Liver (tissue), 9 donors: ENCODE data around the gene LIPG. TPM values are rescaled to one million over a fixed set of nuclear protein-coding genes. Genes with fewer than 3 reads are reported as not detected.

Experiments
- DNase-seq: peaks from one replicate; pipeline ENCODE4 v3.0.0-alpha.2; 2017; ENCODE audit warnings: low spot score
- H3K27ac ChIP-seq, 2 donors: one replicate each; pipeline ENCODE4 v1.7.0; 2013; ENCODE audit warnings: inconsistent platforms in 2 of 2, low read length in 2 of 2, control low read depth in 1 of 2, low read depth in 1 of 2, mild to moderate bottlenecking in 1 of 2
- H3K27me3 ChIP-seq, 4 donors: one replicate each; pipeline versions ENCODE4 v1.6.1 to v1.7.0; 2013; ENCODE audit warnings: low read length in 3 of 4, inconsistent platforms in 1 of 4, mild to moderate bottlenecking in 1 of 4, moderate library complexity in 1 of 4; ENCODE audit not compliant: control insufficient read depth in 4 of 4, insufficient read depth in 4 of 4
- H3K36me3 ChIP-seq, 4 donors: one replicate each; pipeline versions ENCODE4 v1.6.1 to v1.7.0; 2013; ENCODE audit warnings: low read length in 3 of 4, mild to moderate bottlenecking in 3 of 4, low read depth in 1 of 4, moderate library complexity in 1 of 4; ENCODE audit not compliant: control insufficient read depth in 4 of 4, insufficient read depth in 3 of 4
- H3K4me1 ChIP-seq, 4 donors: one replicate each; pipeline versions ENCODE4 v1.6.1 to v1.7.0; 2013; ENCODE audit warnings: low read length in 3 of 4, mild to moderate bottlenecking in 3 of 4, moderate library complexity in 1 of 4; ENCODE audit not compliant: control insufficient read depth in 4 of 4, insufficient read depth in 4 of 4
- H3K4me3 ChIP-seq, 3 donors: one replicate each; pipeline versions ENCODE4 v1.6.1 to v1.7.0; 2013; ENCODE audit warnings: low read length in 3 of 3, control low read depth in 1 of 3, low read depth in 1 of 3, mild to moderate bottlenecking in 1 of 3
- H3K9ac ChIP-seq, 2 donors: one replicate each; pipeline ENCODE4 v1.7.0; 2013; ENCODE audit warnings: low read length in 2 of 2, mild to moderate bottlenecking in 2 of 2, moderate library complexity in 2 of 2, control low read depth in 1 of 2, low read depth in 1 of 2
- H3K9me3 ChIP-seq, 4 donors: one replicate each; pipeline versions ENCODE4 v1.6.1 to v1.7.0; 2013; ENCODE audit warnings: low read length in 3 of 4; ENCODE audit not compliant: control insufficient read depth in 4 of 4
- ATF3 ChIP-seq: IDR thresholded peaks from 2 replicates; pipeline ENCODE4 v1.6.1; 2016; ENCODE audit warnings: antibody characterized with exemption
- CTCF ChIP-seq: fragments of 150-350 bp; IDR thresholded peaks from 2 replicates; pipeline ENCODE4 v1.5.1; 2017; ENCODE audit warnings: improper control_type of control experiment, low read depth, low read length; ENCODE audit not compliant: missing input control
- EGR1 ChIP-seq, 2 donors: IDR thresholded peaks; 2 replicates each; pipeline ENCODE4 v1.6.1; 2016 to 2018; ENCODE audit warnings: antibody characterized with exemption in 2 of 2, low read depth in 2 of 2
- FOXA1 ChIP-seq: IDR thresholded peaks from 2 replicates; pipeline ENCODE4 v1.6.1; 2016; ENCODE audit warnings: antibody characterized with exemption
- FOXA2 ChIP-seq: IDR thresholded peaks from 2 replicates; pipeline ENCODE4 v1.6.1; 2016; ENCODE audit warnings: antibody characterized with exemption
- GABPA ChIP-seq, 2 donors: IDR thresholded peaks in 1 of 2; conservative IDR thresholded peaks in 1 of 2; 2 replicates each; pipeline ENCODE4 v1.6.1; 2016; ENCODE audit warnings: antibody characterized with exemption in 2 of 2, mild to moderate bottlenecking in 1 of 2, moderate library complexity in 1 of 2
- HNF4A ChIP-seq, 2 donors: conservative IDR thresholded peaks; 2 replicates each; pipeline ENCODE4 v1.6.1; 2016; ENCODE audit warnings: antibody characterized with exemption in 2 of 2, mild to moderate bottlenecking in 2 of 2
- HNF4G ChIP-seq: IDR thresholded peaks from 2 replicates; pipeline ENCODE4 v1.6.1; 2016; ENCODE audit warnings: antibody characterized with exemption
- JUND ChIP-seq, 2 donors: IDR thresholded peaks; 2 replicates each; pipeline ENCODE4 v1.6.1; 2016; ENCODE audit warnings: antibody characterized with exemption in 2 of 2
- NR2F2 ChIP-seq: IDR thresholded peaks from 2 replicates; pipeline ENCODE4 v1.6.1; 2016; ENCODE audit warnings: antibody characterized with exemption
- RAD21 ChIP-seq, 2 donors: IDR thresholded peaks; 2 replicates each; pipeline ENCODE4 v1.6.1; 2016; ENCODE audit warnings: antibody characterized with exemption in 2 of 2, mild to moderate bottlenecking in 2 of 2
- RXRA ChIP-seq, 2 donors: IDR thresholded peaks; 2 replicates each; pipeline ENCODE4 v1.6.1; 2017 to 2018; ENCODE audit warnings: antibody characterized with exemption in 2 of 2, mild to moderate bottlenecking in 1 of 2
- SP1 ChIP-seq: IDR thresholded peaks from 2 replicates; pipeline ENCODE4 v1.6.1; 2018; ENCODE audit warnings: antibody characterized with exemption, mild to moderate bottlenecking
- TAF1 ChIP-seq: conservative IDR thresholded peaks from 2 replicates; pipeline ENCODE4 v1.6.1; 2016; ENCODE audit warnings: antibody characterized with exemption, mild to moderate bottlenecking
- YY1 ChIP-seq: IDR thresholded peaks from 2 replicates; pipeline ENCODE4 v1.6.1; 2016; ENCODE audit warnings: antibody characterized with exemption, mild to moderate bottlenecking
- ZBTB33 ChIP-seq: IDR thresholded peaks from 2 replicates; pipeline ENCODE4 v1.6.1; 2016; ENCODE audit warnings: antibody characterized with exemption
- WGBS: extraction: QIAGEN DNeasy Blood & Tissue Kit; methylation state at CpG from one replicate; pipeline ENCODE4 v1.1.7; 2013; 5-methylcytosine and 5-hydroxymethylcytosine counted together
- polyA plus RNA-seq, 2 donors: library from polyadenylated mRNA; stranded (reverse) in 1 of 2; unstranded in 1 of 2; fragments of 200-250 nt in 1 of 2; fragments of >200 nt in 1 of 2; fragmentation: Nextera tagmentation in 1 of 2; extraction: Ambion mirVana in 1 of 2; gene quantifications; one replicate each; pipeline versions ENCODE4 v1.2.1 to v1.2.3, GENCODE V29; 2013 to 2015
- total RNA-seq, 2 donors: library from RNA; depleted of rRNA; stranded (reverse); fragments of >200 nt; gene quantifications; one replicate each; pipeline ENCODE4 v1.2.3, GENCODE V29; 2014
- TF ChIP-seq, protein P1 (sequence below): IDR thresholded peaks from 2 replicates; pipeline ENCODE4 v1.6.1; 2016; ENCODE audit warnings: antibody characterized with exemption
- TF ChIP-seq, protein P2 (sequence below): IDR thresholded peaks from 2 replicates; pipeline ENCODE4 v1.6.1; 2016; ENCODE audit warnings: antibody characterized with exemption, mild to moderate bottlenecking
- donor health status: healthy.
- donor health status: healthy.
- donor health status: healthy.
- donor health status: healthy.
- donor health status: healthy.

The LIPG gene
- total and polyA plus RNA-seq, 4 donors = 2.8 to 150 (median 39.7) TPM

DNA sequence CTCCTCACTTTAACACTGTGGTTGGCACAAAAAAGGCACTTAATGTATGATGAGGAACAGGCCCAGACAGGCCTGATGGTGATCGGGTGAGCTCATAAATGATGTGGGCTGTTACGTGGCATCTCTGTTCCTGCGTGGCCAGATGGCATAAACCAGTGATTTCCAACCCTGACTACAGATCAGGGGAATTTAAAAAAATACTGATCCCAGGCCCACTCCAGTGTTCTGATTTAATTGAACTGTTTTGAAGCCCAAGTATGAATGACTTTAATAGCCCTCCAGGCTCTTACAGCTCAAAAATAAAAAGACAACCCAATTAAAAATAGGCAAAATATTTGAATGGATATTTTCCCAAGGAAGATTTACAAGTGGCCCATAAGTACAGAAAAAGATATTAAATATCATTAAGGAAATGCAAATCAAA is 48.2 kb downstream of the LIPG start:
- WGBS = 94% methylated on average over 3 of the region's 3 CpGs
- no peak for TF ChIP-seq JUND (IDR thresholded peaks at IDR 0.05)

DNA sequence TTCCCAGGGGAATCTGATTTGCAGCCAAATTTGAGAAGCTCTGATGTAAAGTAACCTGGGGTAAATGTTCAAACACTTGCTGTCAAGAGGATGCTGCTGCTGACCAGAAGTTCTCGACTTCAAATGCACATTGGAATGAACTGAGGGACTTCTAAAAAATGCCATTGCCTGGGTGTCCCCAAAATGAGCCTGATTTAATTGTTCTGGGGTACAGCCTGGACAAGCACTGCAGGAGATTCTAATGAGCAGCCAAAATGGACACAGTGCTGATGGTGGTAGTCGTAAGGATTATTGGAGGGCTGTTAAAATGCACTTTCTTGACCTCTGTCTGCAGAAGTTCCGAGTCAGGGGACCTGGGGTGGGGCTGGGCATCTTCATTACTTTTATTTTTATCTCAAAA is 49.5 kb downstream of the LIPG start:
- Histone ChIP-seq H3K9ac (no peak overlapping the region), H3K27me3 (no peaks in the 10 kb centered on the region), H3K36me3 (peaks cover 0 to 1% (median 0%) of the 10 kb centered on the region in 4 donors), H3K4me1 (no peaks in the 10 kb centered on the region), H3K9me3 (no peaks in the 10 kb centered on the region), H3K4me3 (no peak overlapping the region), H3K27ac (no peak overlapping the region)
- DNase-seq = no peak
- TF ChIP-seq EGR1 (IDR thresholded peaks at IDR 0.05; ENCODE audit: low read depth in 2 of 2) (no peak), YY1 (no peak), GABPA (IDR thresholded peaks at IDR 0.05 in 1 of 2, conservative IDR thresholded peaks at IDR 0.05 in 1 of 2) (no peak), HNF4G (no peak), FOXA2 (no peak), CTCF (no peak), RAD21 (IDR thresholded peaks at IDR 0.05) (no peak), RXRA (IDR thresholded peaks at IDR 0.05) (no peak), JUND (IDR thresholded peaks at IDR 0.05) (no peak), TAF1 (no peak), SP1 (no peak), NR2F2 (no peak), ATF3 (no peak), FOXA1 (no peak), ZBTB33 (no peak), HNF4A (conservative IDR thresholded peaks at IDR 0.05) (no peak)
- TF ChIP-seq, protein P1, sequence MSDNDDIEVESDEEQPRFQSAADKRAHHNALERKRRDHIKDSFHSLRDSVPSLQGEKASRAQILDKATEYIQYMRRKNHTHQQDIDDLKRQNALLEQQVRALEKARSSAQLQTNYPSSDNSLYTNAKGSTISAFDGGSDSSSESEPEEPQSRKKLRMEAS = no peak
- TF ChIP-seq, protein P2, sequence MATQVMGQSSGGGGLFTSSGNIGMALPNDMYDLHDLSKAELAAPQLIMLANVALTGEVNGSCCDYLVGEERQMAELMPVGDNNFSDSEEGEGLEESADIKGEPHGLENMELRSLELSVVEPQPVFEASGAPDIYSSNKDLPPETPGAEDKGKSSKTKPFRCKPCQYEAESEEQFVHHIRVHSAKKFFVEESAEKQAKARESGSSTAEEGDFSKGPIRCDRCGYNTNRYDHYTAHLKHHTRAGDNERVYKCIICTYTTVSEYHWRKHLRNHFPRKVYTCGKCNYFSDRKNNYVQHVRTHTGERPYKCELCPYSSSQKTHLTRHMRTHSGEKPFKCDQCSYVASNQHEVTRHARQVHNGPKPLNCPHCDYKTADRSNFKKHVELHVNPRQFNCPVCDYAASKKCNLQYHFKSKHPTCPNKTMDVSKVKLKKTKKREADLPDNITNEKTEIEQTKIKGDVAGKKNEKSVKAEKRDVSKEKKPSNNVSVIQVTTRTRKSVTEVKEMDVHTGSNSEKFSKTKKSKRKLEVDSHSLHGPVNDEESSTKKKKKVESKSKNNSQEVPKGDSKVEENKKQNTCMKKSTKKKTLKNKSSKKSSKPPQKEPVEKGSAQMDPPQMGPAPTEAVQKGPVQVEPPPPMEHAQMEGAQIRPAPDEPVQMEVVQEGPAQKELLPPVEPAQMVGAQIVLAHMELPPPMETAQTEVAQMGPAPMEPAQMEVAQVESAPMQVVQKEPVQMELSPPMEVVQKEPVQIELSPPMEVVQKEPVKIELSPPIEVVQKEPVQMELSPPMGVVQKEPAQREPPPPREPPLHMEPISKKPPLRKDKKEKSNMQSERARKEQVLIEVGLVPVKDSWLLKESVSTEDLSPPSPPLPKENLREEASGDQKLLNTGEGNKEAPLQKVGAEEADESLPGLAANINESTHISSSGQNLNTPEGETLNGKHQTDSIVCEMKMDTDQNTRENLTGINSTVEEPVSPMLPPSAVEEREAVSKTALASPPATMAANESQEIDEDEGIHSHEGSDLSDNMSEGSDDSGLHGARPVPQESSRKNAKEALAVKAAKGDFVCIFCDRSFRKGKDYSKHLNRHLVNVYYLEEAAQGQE = no peak
- WGBS = 92% methylated on average over 3 of the region's 3 CpGs

More for the DNA sequence above, 48.2 kb downstream of the LIPG start:
- Histone ChIP-seq H3K9ac (no peak overlapping the region), H3K4me3 (no peak overlapping the region), H3K27me3 (no peaks in the 10 kb centered on the region), H3K27ac (no peak overlapping the region), H3K4me1 (no peaks in the 10 kb centered on the region), H3K36me3 (peaks cover 0 to 4% (median under 1%) of the 10 kb centered on the region in 4 donors), H3K9me3 (peaks cover 0 to 1% (median 0%) of the 10 kb centered on the region in 4 donors)
- no peak for DNase-seq
